Stimulated activated CD8-positive, alpha-beta memory T cell treated with anti-CD3 and anti-CD28 coated beads, Interleukin-4, amount 100 ng/mL, for 4 hours (primary cell): ENCODE measurements around the gene SLC11A2.

ENCODE experiments used
- DNase-seq, 2 donors: peaks; one replicate each; pipeline ENCODE4 v3.0.0-alpha.2; 2020; ENCODE audit warnings: low read depth in 2 of 2, low spot score in 1 of 2

The SLC11A2 gene

GRCh38 chr12:51025836-51026638 is at the start of gene SLC11A2:
Gene SLC11A2, minus strand, starts transcription at chr12:51026384. Its CDS starts 15,656 bp downstream, at chr12:51010728.
- peak; percentile 68 to 84 for DNase-seq

GRCh38 chr12:51075390-51075789 is 49.2 kb upstream of the SLC11A2 start:
- no peak for DNase-seq

- no peak for DNase-seq
These were observed 45.5 kb upstream of the SLC11A2 start for GRCh38 chr12:51071663-51072062.

GRCh38 chr12:51070004-51070403 is 43.8 kb upstream of the SLC11A2 start:
- DNase-seq, result no peak

- no peak for DNase-seq
These were observed 41.6 kb upstream of the SLC11A2 start for GRCh38 chr12:51067771-51068170.

- DNase-seq, result no peak
These were observed 41.0 kb upstream of the SLC11A2 start for GRCh38 chr12:51067229-51067628.

GRCh38 chr12:51065530-51065929 is 39.3 kb upstream of the SLC11A2 start:
- no peak for DNase-seq

- no peak for DNase-seq
These were observed 36.6 kb upstream of the SLC11A2 start for GRCh38 chr12:51062631-51063397.

GRCh38 chr12:51059086-51059485 is 32.9 kb upstream of the SLC11A2 start:
- no peak for DNase-seq

GRCh38 chr12:51056242-51056641 is 30.1 kb upstream of the SLC11A2 start:
- DNase-seq, result no peak

- DNase-seq, result no peak
These were observed 28.9 kb upstream of the SLC11A2 start for GRCh38 chr12:51055060-51055459.

- DNase-seq, result no peak
These were observed 25.6 kb upstream of the SLC11A2 start for GRCh38 chr12:51051787-51052186.

- DNase-seq, result no peak
These were observed 23.3 kb upstream of the SLC11A2 start for GRCh38 chr12:51049525-51049924.

GRCh38 chr12:51048661-51049251 is 22.6 kb upstream of the SLC11A2 start:
- DNase-seq, result no peak

- DNase-seq, result peak; percentile 85
These were observed 21.7 kb upstream of the SLC11A2 start, which contains the start of gene LETMD1 for GRCh38 chr12:51047655-51048540. Gene LETMD1, plus strand, starts transcription at chr12:51048327. Its CDS starts 30 bp downstream, at chr12:51048357.

- DNase-seq, result no peak
These were observed 10.1 kb upstream of the SLC11A2 start for GRCh38 chr12:51036279-51036678.

GRCh38 chr12:51033457-51034089 is 7.4 kb upstream of the SLC11A2 start:
- DNase-seq, result no peak

- DNase-seq, result no peak
These were observed 6.9 kb upstream of the SLC11A2 start for GRCh38 chr12:51033048-51033447.

- no peak for DNase-seq
These were observed 2.6 kb upstream of the SLC11A2 start for GRCh38 chr12:51028813-51029150.

GRCh38 chr12:51028126-51028812 is 2.1 kb upstream of the SLC11A2 start:
- no peak for DNase-seq
